Natural killer cell treated with Interleukin-12 subunit alpha and Interleukin-12 subunit beta and Interleukin-15 and Interleukin-18, amount 100 ng/mL, for 72 hours (primary cell): ENCODE measurements around the gene TEX38. TPM values are rescaled to one million over a fixed set of nuclear protein-coding genes. Genes with fewer than 3 reads are reported as not detected.
"Not testable (repeated sequence)": the region's sequence is repeated elsewhere in the genome, so short reads cannot be mapped to it uniquely, and the experiment has no call there.

Experiments used
- ATAC-seq, 2 donors: fragments of 150-1000 bp; cut with Tn5 transposase in 1 of 2; sonication (Bioruptor Pico), chemical (Tn5 transposase) in 1 of 2; 2 replicates each; pipeline ENCODE4 v1.10.0; 2021
- DNase-seq: peaks from one replicate; pipeline ENCODE4 v3.0.0; 2022; ENCODE audit warnings: low spot score
- H3K27ac Mint-ChIP-seq, 2 donors: 1 replicate in 1 of 2; 2 replicates in 1 of 2; pipeline ENCODE4 v1.8.0; 2022; ENCODE audit warnings: mixed read lengths in 2 of 2, mild to moderate bottlenecking in 1 of 2, moderate library complexity in 1 of 2
- H3K27me3 Mint-ChIP-seq, 2 donors: 1 replicate in 1 of 2; 2 replicates in 1 of 2; pipeline ENCODE4 v1.8.0; 2022; ENCODE audit warnings: mixed read lengths in 2 of 2
- H3K36me3 Mint-ChIP-seq: one replicate; pipeline ENCODE4 v1.8.0; 2022; ENCODE audit warnings: mixed read lengths
- H3K4me1 Mint-ChIP-seq, 2 donors: 1 replicate in 1 of 2; 2 replicates in 1 of 2; pipeline ENCODE4 v1.8.0; 2022; ENCODE audit warnings: low read depth in 2 of 2, mixed read lengths in 2 of 2, mild to moderate bottlenecking in 1 of 2
- H3K4me3 Mint-ChIP-seq: one replicate; pipeline ENCODE4 v1.8.0; 2022; ENCODE audit warnings: mixed read lengths
- H3K9me3 Mint-ChIP-seq: 2 replicates; pipeline ENCODE4 v1.8.0; 2022; ENCODE audit warnings: mixed read lengths
- total RNA-seq, 2 donors: library from RNA; stranded (reverse); gene quantifications; one replicate each; pipeline ENCODE4 v1.2.3, GENCODE V29; 2022

The TEX38 gene
- total RNA-seq, 2 donors from 2014 or later, result 0.59 TPM; not detected in 1

- Mint-ChIP-seq H3K4me3 (no peak overlapping the region), H3K4me1 (no peaks in the 10 kb centered on the region), H3K9me3 (peaks cover 2% of the 10 kb centered on the region), H3K27ac (no peak overlapping the region), H3K27me3 (no peaks in the 10 kb centered on the region), H3K36me3 (peaks cover 18% of the 10 kb centered on the region)
- ATAC-seq (no peak), DNase-seq (no peak)
Measured at GRCh38 chr1:46647611-46648010, 24.0 kb upstream of the TEX38 start.

DNA sequence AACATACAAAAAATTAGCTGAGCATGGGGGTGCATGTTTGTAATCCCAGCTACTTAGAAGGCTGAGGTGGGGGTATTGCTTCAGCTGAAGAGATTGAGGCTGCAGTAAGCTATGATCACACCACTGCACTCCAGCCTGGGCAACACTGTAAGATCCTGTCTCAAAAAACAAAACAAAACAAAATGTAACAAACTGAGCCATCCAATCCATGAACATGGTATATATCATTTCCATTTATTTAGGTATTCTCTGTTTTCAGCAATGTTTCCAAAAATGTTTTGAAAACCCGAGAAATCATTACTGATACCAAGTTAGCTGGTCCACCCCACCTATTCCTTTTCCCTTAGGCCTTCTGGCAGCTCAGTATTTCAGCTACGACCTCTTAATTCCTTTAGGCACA lies 21.9 kb upstream of the TEX38 start:
- Mint-ChIP-seq H3K36me3 (peaks cover 21% of the 10 kb centered on the region), H3K9me3 (peaks cover 2% of the 10 kb centered on the region), H3K27ac (no peak overlapping the region), H3K4me3 (no peak overlapping the region), H3K4me1 (no peaks in the 10 kb centered on the region), H3K27me3 (no peaks in the 10 kb centered on the region)
- DNase-seq (no peak), ATAC-seq (no peak)

- peaks cover 2% of the 10 kb centered on the region for H3K9me3 Mint-ChIP-seq
- no peak for ATAC-seq
- no peak for DNase-seq
- H3K27ac Mint-ChIP-seq, result no peak overlapping the region
- no peaks in the 10 kb centered on the region for H3K27me3 Mint-ChIP-seq
- H3K4me3 Mint-ChIP-seq, result no peak overlapping the region
- peaks cover 26% of the 10 kb centered on the region for H3K36me3 Mint-ChIP-seq
- H3K4me1 Mint-ChIP-seq, result no peaks in the 10 kb centered on the region
Measured at GRCh38 chr1:46650491-46650890, 21.2 kb upstream of the TEX38 start.

DNA sequence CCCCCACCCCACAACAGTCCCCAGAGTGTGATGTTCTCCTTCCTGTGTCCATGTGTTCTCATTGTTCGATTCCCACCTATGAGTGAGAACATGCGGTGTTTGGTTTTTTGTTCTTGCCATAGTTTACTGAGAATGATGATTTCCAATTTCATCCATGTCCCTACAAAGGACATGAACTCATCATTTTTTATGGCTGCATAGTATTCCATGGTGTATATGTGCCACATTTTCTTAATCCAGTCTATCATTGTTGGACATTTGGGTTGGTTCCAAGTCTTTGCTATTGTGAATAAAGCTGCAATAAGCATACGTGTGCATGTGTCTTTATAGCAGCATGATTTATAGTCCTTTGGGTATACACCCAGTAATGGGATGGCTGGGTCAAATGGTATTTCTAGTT lies 20.5 kb upstream of the TEX38 start:
- not testable (repeated sequence) for H3K9me3 Mint-ChIP-seq, ATAC-seq, H3K27me3 Mint-ChIP-seq, H3K27ac Mint-ChIP-seq, H3K4me1 Mint-ChIP-seq, DNase-seq, H3K4me3 Mint-ChIP-seq
- peaks cover 33% of the 10 kb centered on the region for H3K36me3 Mint-ChIP-seq

DNA sequence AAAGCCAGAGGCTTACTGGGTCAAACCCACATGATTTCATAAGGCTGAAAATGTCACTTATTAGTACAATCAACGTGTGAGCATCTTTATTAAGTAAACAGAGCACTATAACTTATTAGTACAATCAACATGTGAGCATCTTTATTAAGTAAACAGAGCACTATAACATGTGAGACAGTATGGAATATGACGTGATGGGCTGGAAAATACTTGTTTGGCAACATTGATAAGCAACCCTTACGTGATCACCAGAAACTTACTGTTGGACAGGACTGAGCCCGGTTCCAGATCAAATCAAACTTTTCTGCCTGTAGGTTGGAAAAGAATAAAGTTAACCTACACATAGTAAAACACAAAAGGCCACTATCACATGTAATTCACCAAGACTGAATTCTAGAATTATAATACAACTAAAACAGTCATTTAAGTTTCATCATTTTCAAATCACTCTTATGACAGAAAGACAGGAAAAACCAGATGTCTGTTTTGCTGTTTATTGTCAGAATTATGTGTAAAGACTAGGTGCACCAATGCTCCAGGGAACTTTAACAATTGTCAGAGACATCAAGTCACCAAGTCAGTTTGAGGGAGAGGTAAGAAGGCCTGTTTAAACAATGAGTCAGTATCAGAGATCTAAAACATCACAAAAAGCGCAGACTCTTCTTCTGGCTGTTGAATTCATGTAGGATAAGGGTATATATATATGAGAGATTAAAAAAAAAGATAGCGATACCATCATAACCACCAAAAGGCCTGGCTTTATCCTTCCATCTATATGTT lies 19.1 kb upstream of the TEX38 start:
- Mint-ChIP-seq H3K27ac (no peak overlapping the region), H3K27me3 (no peaks in the 10 kb centered on the region), H3K4me1 (no peaks in the 10 kb centered on the region), H3K36me3 (peaks cover 25% of the 10 kb centered on the region), H3K4me3 (no peak overlapping the region), H3K9me3 (peaks cover 2% of the 10 kb centered on the region)
- ATAC-seq (no peak), DNase-seq (no peak)

DNA sequence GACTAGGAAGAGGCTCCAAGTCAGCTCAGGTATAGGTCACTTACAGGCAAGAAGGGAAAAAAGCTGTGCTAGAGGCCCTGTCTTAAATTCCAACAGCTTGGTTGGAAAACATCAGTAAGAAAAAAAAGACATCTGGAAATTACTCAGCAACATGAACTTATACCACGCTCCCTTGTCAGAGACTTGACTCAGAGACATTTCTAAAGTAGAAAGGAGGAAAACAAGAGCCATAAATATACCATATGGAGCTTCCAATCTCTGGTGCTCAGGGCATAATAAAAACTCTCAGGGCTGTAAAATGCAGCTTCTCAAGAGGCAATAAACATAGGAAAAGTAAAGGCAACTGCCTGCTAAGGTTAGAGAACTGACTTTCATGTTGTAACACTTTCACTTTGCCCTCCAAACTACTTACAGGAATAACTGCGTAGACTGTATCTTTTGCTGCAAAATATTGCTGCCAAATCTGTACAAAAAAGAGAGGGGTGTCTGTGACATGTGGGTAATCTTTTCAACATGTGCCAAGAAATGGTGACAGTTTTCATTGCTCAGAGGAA lies 18.2 kb upstream of the TEX38 start:
- H3K36me3 Mint-ChIP-seq, result peaks cover 23% of the 10 kb centered on the region
- no peak for DNase-seq
- H3K27ac Mint-ChIP-seq, result no peak overlapping the region
- ATAC-seq, result no peak
- peaks cover 2% of the 10 kb centered on the region for H3K9me3 Mint-ChIP-seq
- no peaks in the 10 kb centered on the region for H3K27me3 Mint-ChIP-seq
- H3K4me1 Mint-ChIP-seq, result no peaks in the 10 kb centered on the region
- no peak overlapping the region for H3K4me3 Mint-ChIP-seq

- no peaks in the 10 kb centered on the region for H3K4me1 Mint-ChIP-seq
- ATAC-seq (no peak), DNase-seq (no peak)
- peaks cover 2% of the 10 kb centered on the region for H3K9me3 Mint-ChIP-seq
- H3K27me3 Mint-ChIP-seq, result no peaks in the 10 kb centered on the region
- no peak overlapping the region for H3K4me3 Mint-ChIP-seq
- H3K36me3 Mint-ChIP-seq, result peaks cover 23% of the 10 kb centered on the region
- no peak overlapping the region for H3K27ac Mint-ChIP-seq
Measured at GRCh38 chr1:46654012-46654411, 17.6 kb upstream of the TEX38 start.

DNA sequence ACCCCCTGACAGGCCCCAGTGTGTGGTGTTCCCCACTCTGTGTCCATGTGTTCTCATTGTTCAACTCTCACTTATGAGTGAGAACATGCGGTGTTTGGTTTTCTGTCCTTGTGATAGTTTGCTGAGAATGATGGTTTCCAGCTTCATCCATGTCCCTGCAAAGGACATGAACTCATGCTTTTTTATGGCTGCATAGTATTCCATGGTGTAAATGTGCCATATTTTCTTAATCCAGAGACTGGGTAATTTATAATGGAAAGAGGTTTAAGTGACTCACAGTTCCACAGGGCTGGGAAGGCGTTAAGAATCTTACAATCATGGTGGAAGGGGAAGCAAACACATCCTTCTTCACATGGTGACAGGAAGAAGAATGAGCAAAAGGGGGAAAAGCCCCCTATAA lies 17.0 kb upstream of the TEX38 start:
- peaks cover 23% of the 10 kb centered on the region for H3K36me3 Mint-ChIP-seq
- DNase-seq, ATAC-seq, H3K9me3 Mint-ChIP-seq, H3K4me3 Mint-ChIP-seq, H3K27ac Mint-ChIP-seq, H3K27me3 Mint-ChIP-seq, H3K4me1 Mint-ChIP-seq: not testable (repeated sequence)

DNA sequence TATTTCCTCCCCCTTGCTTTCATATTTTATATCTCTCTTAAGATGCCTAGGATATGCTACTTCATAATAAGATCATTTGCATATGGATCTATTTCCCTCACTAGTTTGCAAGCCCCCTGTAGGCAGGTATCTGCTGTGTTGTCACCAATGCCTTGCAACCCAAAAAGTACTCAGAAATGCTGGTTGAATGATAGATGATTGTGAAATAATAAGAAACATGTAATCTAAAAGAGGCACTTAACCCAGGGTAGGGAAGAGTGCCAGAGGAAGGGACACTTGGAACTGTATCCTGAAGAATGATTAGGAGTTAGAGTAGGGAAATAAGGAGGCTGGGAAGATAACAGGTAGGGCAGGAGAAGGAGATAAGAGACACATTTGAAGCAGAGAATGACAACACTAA lies 15.8 kb upstream of the TEX38 start:
- Mint-ChIP-seq H3K4me3 (no peak overlapping the region), H3K27ac (no peak overlapping the region), H3K36me3 (peaks cover 16% of the 10 kb centered on the region), H3K9me3 (no peaks in the 10 kb centered on the region), H3K4me1 (no peaks in the 10 kb centered on the region), H3K27me3 (no peaks in the 10 kb centered on the region)
- DNase-seq (no peak), ATAC-seq (no peak)

DNA sequence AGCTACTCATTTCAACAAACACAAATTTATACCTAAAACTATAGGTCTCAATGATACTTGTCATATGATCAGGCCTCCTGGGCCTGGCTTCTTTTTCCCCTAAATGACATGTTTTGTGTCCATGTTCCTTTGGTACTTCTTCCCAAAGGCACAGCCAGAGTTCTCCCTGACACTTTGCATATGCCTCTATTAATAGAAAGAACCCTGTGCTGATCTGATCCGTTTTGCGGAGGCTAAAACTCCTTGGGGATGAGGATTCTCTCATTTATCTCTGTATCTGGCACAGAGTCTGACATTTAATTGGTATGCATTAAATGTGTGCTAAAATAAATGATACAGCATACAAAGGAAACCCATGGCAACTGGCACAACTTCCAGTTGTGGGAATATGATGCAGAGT lies 15.0 kb upstream of the TEX38 start:
- ATAC-seq (no peak), DNase-seq (no peak)
- Mint-ChIP-seq H3K27ac (no peak overlapping the region), H3K4me1 (no peaks in the 10 kb centered on the region), H3K9me3 (no peaks in the 10 kb centered on the region), H3K36me3 (peaks cover 16% of the 10 kb centered on the region), H3K4me3 (no peak overlapping the region), H3K27me3 (no peaks in the 10 kb centered on the region)

DNA sequence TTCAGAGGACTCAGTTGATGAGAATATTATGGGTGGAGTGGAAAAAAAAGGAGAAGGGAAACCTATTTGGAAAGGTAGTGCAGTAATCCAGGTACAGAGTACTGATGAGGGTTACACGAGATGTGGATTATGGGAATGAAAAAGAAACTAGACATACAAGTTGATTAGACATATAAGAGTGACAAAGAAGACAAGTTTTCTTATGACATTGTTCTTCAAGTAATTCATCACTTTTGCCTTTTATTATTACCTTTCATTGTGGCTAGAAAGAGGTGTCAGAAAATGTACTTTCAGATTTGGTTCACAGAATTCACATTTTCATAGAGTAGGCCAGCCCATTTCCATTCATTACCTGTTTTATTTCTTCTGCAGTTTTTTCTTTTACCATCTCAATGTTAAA lies 13.9 kb upstream of the TEX38 start:
- H3K4me1 Mint-ChIP-seq, result no peaks in the 10 kb centered on the region
- H3K27me3 Mint-ChIP-seq, result no peaks in the 10 kb centered on the region
- no peak for DNase-seq
- peaks cover 16% of the 10 kb centered on the region for H3K36me3 Mint-ChIP-seq
- H3K4me3 Mint-ChIP-seq, result no peak overlapping the region
- H3K9me3 Mint-ChIP-seq, result no peaks in the 10 kb centered on the region
- no peak overlapping the region for H3K27ac Mint-ChIP-seq
- no peak for ATAC-seq

DNA sequence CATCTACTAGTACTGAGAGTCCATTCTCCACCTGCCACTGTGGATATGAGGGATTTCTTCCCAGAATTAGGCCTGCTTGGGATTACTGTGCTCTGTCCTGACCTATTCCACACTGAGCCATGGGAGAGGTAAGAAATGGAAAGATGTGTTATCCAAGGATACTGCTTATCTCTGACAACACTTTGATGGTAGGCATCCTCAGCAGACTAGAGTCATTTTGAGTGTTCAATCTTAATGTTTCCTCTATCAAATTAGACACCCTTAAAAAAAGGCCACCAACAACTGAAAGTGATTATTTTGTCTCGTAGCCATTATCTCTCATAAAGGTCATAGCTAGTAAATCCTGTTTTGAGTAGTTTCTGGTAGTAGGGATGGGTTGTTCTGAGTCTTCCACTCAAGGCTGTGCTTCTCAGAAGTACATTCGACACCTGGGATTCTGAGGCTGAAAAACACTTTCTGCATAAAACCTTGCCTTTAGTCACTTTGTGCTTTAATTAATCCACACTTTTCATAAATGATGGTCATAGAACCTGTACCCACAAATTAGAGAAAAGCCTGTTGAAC lies 12.3 kb upstream of the TEX38 start:
- Mint-ChIP-seq H3K4me1 (no peaks in the 10 kb centered on the region), H3K27me3 (no peaks in the 10 kb centered on the region), H3K4me3 (no peak overlapping the region), H3K9me3 (no peaks in the 10 kb centered on the region), H3K27ac (no peak overlapping the region), H3K36me3 (peaks cover 17% of the 10 kb centered on the region)
- ATAC-seq (no peak), DNase-seq (no peak)

DNA sequence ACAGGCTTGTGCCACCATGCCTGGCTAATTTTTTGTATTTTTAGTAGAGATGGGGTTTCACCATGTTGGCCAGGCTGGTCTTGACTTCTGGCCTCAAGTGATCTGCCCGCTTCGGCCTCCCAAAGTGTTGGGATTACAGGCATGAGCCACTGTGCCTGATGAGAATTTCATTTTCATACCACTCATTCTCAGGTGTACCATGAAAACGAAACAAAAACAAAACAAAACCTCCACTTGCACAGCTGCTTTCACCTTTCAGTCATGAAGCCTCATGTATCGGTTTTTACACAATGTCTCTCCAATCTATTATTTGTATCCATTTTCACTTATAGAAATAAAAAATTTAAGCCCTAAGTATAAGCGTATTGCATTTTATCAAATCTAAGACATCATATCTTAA lies 11.5 kb upstream of the TEX38 start:
- H3K4me3 Mint-ChIP-seq, H3K27me3 Mint-ChIP-seq, H3K9me3 Mint-ChIP-seq, DNase-seq, ATAC-seq, H3K4me1 Mint-ChIP-seq, H3K27ac Mint-ChIP-seq: not testable (repeated sequence)
- peaks cover 17% of the 10 kb centered on the region for H3K36me3 Mint-ChIP-seq

DNA sequence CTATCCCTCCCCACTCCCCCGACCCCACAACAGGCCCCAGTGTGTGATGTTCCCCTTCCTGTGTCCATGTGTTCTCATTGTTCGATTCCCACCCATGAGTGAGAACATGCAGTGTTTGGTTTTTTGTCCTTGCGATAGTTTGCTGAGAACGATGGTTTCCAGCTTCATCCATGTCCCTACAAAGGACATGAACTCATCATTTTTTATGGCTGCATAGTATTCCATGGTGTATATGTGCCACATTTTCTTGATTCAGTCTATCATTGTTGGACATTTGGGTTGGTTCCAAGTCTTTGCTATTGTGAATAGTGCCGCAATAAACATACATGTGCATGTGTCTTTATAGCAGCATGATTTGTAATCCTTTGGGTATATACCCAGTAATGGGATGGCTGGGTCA lies 8.7 kb upstream of the TEX38 start:
- peaks cover 15 to 16% of the 10 kb centered on the region in 2 donors for H3K4me1 Mint-ChIP-seq
- H3K27me3 Mint-ChIP-seq, H3K4me3 Mint-ChIP-seq, H3K27ac Mint-ChIP-seq, H3K9me3 Mint-ChIP-seq, DNase-seq, ATAC-seq, H3K36me3 Mint-ChIP-seq: not testable (repeated sequence)
